ENCODE measurements around the gene MYH9. TPM values are rescaled to one million over a fixed set of nuclear protein-coding genes. Genes with fewer than 3 reads are reported as not detected.

MYH9 gene
- total RNA-seq, 4 donors from 2014 or later = 228 to 375 (median 275) TPM

DNA sequence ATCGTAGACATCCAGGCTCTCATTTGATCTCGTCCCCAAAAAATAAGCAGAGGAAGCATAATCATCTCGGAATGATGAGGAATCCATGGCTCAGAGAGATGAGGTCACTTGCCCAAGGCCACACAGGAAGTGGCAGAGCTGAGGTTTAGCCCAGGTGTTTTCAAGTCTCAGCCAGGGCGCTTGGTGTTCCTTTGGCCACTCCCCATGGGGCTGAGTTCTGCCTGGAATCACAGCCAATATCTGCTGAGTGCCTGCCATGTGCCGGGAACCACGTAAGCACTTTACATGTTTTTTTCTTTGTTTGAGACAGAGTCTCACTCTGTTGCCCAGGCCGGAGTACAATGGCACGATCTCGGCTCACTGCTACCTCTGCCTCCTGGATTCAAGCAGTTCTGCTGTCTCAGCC is 29.5 kb upstream of the MYH9 start:
- Histone ChIP-seq H3K9me3 (no peaks in the 10 kb centered on the region), H3K4me1 (peaks cover 7 to 34% of the 10 kb centered on the region in 2 donors), H3K27ac (peak overlapping the region; percentile 2 to 68 (median 56)), H3K27me3 (no peaks in the 10 kb centered on the region), H3K4me3 (replicated peaks in 1 of 3) (no peak overlapping the region), H3K36me3 (no peaks in the 10 kb centered on the region)
- 38 to 46% methylated on average over 9 of the region's 9 CpGs for WGBS, 2 donors
- TF ChIP-seq, protein P1, sequence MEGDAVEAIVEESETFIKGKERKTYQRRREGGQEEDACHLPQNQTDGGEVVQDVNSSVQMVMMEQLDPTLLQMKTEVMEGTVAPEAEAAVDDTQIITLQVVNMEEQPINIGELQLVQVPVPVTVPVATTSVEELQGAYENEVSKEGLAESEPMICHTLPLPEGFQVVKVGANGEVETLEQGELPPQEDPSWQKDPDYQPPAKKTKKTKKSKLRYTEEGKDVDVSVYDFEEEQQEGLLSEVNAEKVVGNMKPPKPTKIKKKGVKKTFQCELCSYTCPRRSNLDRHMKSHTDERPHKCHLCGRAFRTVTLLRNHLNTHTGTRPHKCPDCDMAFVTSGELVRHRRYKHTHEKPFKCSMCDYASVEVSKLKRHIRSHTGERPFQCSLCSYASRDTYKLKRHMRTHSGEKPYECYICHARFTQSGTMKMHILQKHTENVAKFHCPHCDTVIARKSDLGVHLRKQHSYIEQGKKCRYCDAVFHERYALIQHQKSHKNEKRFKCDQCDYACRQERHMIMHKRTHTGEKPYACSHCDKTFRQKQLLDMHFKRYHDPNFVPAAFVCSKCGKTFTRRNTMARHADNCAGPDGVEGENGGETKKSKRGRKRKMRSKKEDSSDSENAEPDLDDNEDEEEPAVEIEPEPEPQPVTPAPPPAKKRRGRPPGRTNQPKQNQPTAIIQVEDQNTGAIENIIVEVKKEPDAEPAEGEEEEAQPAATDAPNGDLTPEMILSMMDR (IDR thresholded peaks at IDR 0.05) = no peak
- TF ChIP-seq POLR2A (IDR thresholded peaks at IDR 0.05) = peak in 1 of 2 donors; percentile 45
- intact Hi-C loops (cut with DNase I) = no loop called here
- peak; percentile 77 to 85 for DNase-seq

GRCh38 chr22:36415415-36416168 is 27.8 kb upstream of the MYH9 start:
- WGBS, 2 donors = 85 to 86% methylated on average over 12 of the region's 12 CpGs
- H3K27ac ChIP-seq = peak overlapping the region in 1 of 3 donors; percentile 4
- TF ChIP-seq POLR2A (IDR thresholded peaks at IDR 0.05) = no peak
- TF ChIP-seq, protein P1 (IDR thresholded peaks at IDR 0.05) = no peak

DNA sequence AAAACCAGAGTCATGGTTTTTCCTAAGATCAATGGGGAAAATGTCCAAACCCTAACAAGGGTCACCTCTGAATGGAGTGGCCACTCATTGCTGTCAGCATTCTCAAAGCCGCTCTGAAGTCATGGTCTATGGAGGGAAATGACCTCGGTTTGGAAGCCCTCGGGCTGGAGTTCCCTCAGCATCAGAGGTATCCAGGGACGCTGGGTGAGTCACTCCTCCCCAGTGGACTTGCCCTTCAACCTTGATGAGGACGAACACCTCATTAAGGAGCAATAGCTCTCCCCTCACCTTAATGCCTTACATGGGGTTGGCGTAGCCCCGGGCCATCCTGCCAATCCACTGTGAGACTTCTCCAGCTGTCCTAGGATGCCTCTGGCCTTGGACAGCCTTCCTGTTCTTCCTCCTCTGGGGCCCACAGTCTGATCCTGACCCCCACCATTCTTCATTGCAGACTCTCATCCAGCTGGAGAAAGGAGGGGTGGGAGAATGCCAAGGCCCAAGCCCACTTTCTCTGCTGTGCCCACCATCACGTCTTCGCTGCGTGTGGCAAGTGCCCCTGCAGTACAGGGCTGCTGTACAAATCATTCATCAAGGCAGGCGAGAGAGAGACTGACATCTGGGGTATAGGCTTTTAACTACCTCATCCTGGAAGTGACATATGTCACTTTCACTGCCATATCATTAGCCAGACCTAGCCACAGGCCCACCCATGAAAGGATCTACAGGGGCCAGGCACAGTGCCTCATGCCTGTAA is 25.4 kb upstream of the MYH9 start:
- H3K4me3 ChIP-seq (replicated peaks in 1 of 3) = no peak overlapping the region
- H3K9me3 ChIP-seq = no peaks in the 10 kb centered on the region
- no peak for DNase-seq
- TF ChIP-seq POLR2A (IDR thresholded peaks at IDR 0.05) = no peak
- TF ChIP-seq, protein P1 (IDR thresholded peaks at IDR 0.05) = no peak
- no peak overlapping the region for H3K27ac ChIP-seq
- H3K27me3 ChIP-seq = no peaks in the 10 kb centered on the region
- intact Hi-C loops (cut with DNase I) = no loop called here
- no peaks in the 10 kb centered on the region for H3K36me3 ChIP-seq
- peaks cover 24 to 38% of the 10 kb centered on the region in 2 donors for H3K4me1 ChIP-seq
- 79 to 94% methylated on average over 8 to 11 of the region's 11 CpGs for WGBS, 2 donors

More at GRCh38 chr22:36415415-36416168, 27.8 kb upstream of the MYH9 start:
- H3K27me3 ChIP-seq = no peaks in the 10 kb centered on the region
- H3K36me3 ChIP-seq = no peaks in the 10 kb centered on the region
- H3K9me3 ChIP-seq = no peaks in the 10 kb centered on the region
- intact Hi-C loops (cut with DNase I) = no loop called here
- H3K4me1 ChIP-seq = peaks cover 17 to 41% of the 10 kb centered on the region in 2 donors
- no peak for DNase-seq
- no peak overlapping the region for H3K4me3 ChIP-seq (replicated peaks in 1 of 3)

DNA sequence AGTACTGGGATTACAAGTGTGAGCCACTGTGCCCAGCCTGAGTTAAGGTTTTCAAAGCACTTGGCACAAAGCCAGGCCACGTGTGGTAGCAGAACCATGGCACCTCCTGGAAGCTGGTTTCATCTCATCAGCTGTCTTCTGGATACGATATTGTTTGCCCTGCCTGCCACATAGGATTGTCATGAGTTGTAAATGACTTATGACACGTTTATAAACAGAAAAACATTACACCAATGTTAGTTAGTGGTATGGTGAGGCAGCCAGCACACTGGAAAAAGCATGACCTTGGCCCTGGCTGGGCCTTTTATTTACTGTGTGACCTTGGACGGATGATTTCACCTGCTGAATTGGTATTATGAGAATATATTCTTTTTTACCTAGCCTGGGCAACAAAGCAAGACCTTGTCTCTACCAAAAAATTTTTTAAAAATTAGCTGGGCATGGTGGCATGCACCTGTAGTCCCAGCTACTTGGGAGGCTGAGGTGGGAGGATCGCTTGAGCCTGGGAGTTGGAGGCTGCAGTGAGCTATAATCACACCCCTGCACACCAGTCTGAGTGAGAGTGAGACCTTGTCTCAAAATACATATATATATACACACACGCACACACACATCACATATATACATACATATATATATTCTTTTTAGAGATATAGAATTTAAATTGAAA is 24.0 kb upstream of the MYH9 start:
- no peaks in the 10 kb centered on the region for H3K36me3 ChIP-seq
- H3K4me3 ChIP-seq (replicated peaks in 1 of 3) = no peak overlapping the region
- WGBS, 2 donors = 71 to 72% methylated on average over 6 of the region's 6 CpGs
- no peaks in the 10 kb centered on the region for H3K9me3 ChIP-seq
- peak; percentile 40 to 45 for DNase-seq
- TF ChIP-seq, protein P1 (IDR thresholded peaks at IDR 0.05) = no peak
- TF ChIP-seq POLR2A (IDR thresholded peaks at IDR 0.05) = no peak
- H3K27me3 ChIP-seq = no peaks in the 10 kb centered on the region
- H3K4me1 ChIP-seq = peaks cover 25 to 32% of the 10 kb centered on the region in 2 donors
- intact Hi-C loops (cut with DNase I) = no loop called here
- peak overlapping the region; percentile 33 to 95 (median 87) for H3K27ac ChIP-seq
